HepG2 (cell line): ENCODE data around the gene TOX4. TPM values are rescaled to one million over a fixed set of nuclear protein-coding genes. Genes with fewer than 3 reads are reported as not detected.
A peak's percentile ranks its signal among the peaks of the same experiment; 100 is the strongest.

Source experiments
- ASH2L ChIP-seq: fragments of 300-600, 200-600 bp; sonication (generic); IDR thresholded peaks from 2 replicates; pipeline ENCODE4 v1.7.0; 2017; ENCODE audit warnings: low read depth, mild to moderate bottlenecking, moderate library complexity, mixed read lengths, low read length; ENCODE audit not compliant: insufficient read length
- CHD4 ChIP-seq: fragments of 200-600 bp; sonication (generic); IDR thresholded peaks from 2 replicates; pipeline ENCODE4 v1.7.0; 2017; ENCODE audit warnings: mild to moderate bottlenecking, low read length, borderline replicate concordance
- FOXP1 ChIP-seq, 2 experiments: fragments of 450-650 bp in 1 of 2; IDR thresholded peaks; 2 replicates each; pipeline ENCODE4 v1.6.1; 2017 to 2018; ENCODE audit warnings: antibody characterized with exemption in 1 of 2
- JUN ChIP-seq: sonication (generic); formaldehyde crosslinking; IDR thresholded peaks from 2 replicates; pipeline ENCODE4 v1.4.0; 2020; ENCODE audit warnings: mild to moderate bottlenecking, missing genetic modification reagents
- KDM2A ChIP-seq: sonication (generic); formaldehyde crosslinking; IDR thresholded peaks from 2 replicates; pipeline ENCODE4 v1.4.0; 2020; ENCODE audit warnings: low read depth, missing genetic modification reagents, borderline replicate concordance
- MAZ ChIP-seq, 2 experiments: sonication (generic) in 1 of 2; formaldehyde crosslinking in 1 of 2; IDR thresholded peaks; 2 replicates each; pipeline versions ENCODE4 v1.5.0 to v1.6.1; 2012 to 2020; ENCODE audit warnings: low read depth in 2 of 2, mild to moderate bottlenecking in 2 of 2, borderline replicate concordance in 1 of 2, improper control_type of control experiment in 1 of 2, low read length in 1 of 2, missing genetic modification reagents in 1 of 2, moderate library complexity in 1 of 2
- NR1H2 ChIP-seq: sonication (generic); formaldehyde crosslinking; IDR thresholded peaks from 2 replicates; pipeline ENCODE4 v1.8.1; 2022; ENCODE audit warnings: low read depth, missing genetic modification reagents, borderline replicate concordance
- PHB2 ChIP-seq: fragments of 450-650 bp; IDR thresholded peaks from 2 replicates; pipeline ENCODE4 v1.6.1; 2018; ENCODE audit not compliant: partially characterized antibody
- RERE ChIP-seq: IDR thresholded peaks from 2 replicates; pipeline ENCODE4 v1.6.1; 2016; ENCODE audit warnings: low read depth, missing genetic modification reagents, missing compliant biosample characterization
- SP1 ChIP-seq, 2 experiments: fragments of 450-650 bp in 1 of 2; sonication (generic) in 1 of 2; formaldehyde crosslinking in 1 of 2; IDR thresholded peaks; 2 replicates each; pipeline versions ENCODE4 v1.4.0 to v1.6.1; 2016 to 2020; ENCODE audit warnings: missing genetic modification reagents in 1 of 2
- TEAD3 ChIP-seq: optimal IDR thresholded peaks from 2 replicates; pipeline ENCODE3; 2016; ENCODE audit warnings: borderline replicate concordance
- TGIF2 ChIP-seq: IDR thresholded peaks from 2 replicates; pipeline ENCODE4 v1.6.1; 2016; ENCODE audit warnings: control low read depth, missing compliant biosample characterization
- ZBTB7A ChIP-seq: sonication (generic); formaldehyde crosslinking; IDR thresholded peaks from 2 replicates; pipeline ENCODE4 v1.8.0; 2022; ENCODE audit warnings: mild to moderate bottlenecking, missing genetic modification reagents
- ZFP1 ChIP-seq: IDR thresholded peaks from 2 replicates; pipeline ENCODE4 v1.6.1; 2016
- ZFP41 ChIP-seq: sonication (generic); formaldehyde crosslinking; IDR thresholded peaks from 2 replicates; pipeline ENCODE4 v1.4.0; 2020; ENCODE audit warnings: mild to moderate bottlenecking, missing genetic modification reagents, borderline replicate concordance
- ZNF235 ChIP-seq: sonication (generic); formaldehyde crosslinking; IDR thresholded peaks from 2 replicates; pipeline ENCODE4 v1.8.1; 2023; ENCODE audit warnings: mild to moderate bottlenecking, missing genetic modification reagents, borderline replicate concordance
- ZNF282 ChIP-seq: fragments of 450-650 bp; IDR thresholded peaks from 2 replicates; pipeline ENCODE4 v1.6.1; 2018; ENCODE audit not compliant: partially characterized antibody
- ZNF326 ChIP-seq: sonication (generic); formaldehyde crosslinking; IDR thresholded peaks from 2 replicates; pipeline ENCODE4 v1.4.0; 2020; ENCODE audit warnings: missing genetic modification reagents, borderline replicate concordance
- ZNF333 ChIP-seq: sonication (generic); formaldehyde crosslinking; IDR thresholded peaks from 2 replicates; pipeline ENCODE4 v1.4.0; 2020; ENCODE audit warnings: mild to moderate bottlenecking, missing genetic modification reagents, borderline replicate concordance
- ZNF350 ChIP-seq: sonication (generic); formaldehyde crosslinking; IDR thresholded peaks from 2 replicates; pipeline ENCODE4 v1.4.0; 2020; ENCODE audit warnings: mild to moderate bottlenecking, low read depth, missing genetic modification reagents, borderline replicate concordance
- ZNF674 ChIP-seq: sonication (generic); formaldehyde crosslinking; IDR thresholded peaks from 2 replicates; pipeline ENCODE4 v1.5.0; 2020; ENCODE audit warnings: low read depth, mild to moderate bottlenecking, missing genetic modification reagents
- ZSCAN21 ChIP-seq: sonication (generic); formaldehyde crosslinking; IDR thresholded peaks from 2 replicates; pipeline ENCODE4 v1.8.0; 2022; ENCODE audit warnings: mild to moderate bottlenecking, missing genetic modification reagents, moderate library complexity, borderline replicate concordance
- polyA plus RNA-seq, 8 experiments: library from polyadenylated mRNA; depleted of rRNA in 3 of 8; stranded (reverse) in 7 of 8; unstranded in 1 of 8; fragments of >200 nt; fragmentation: Illumina TruSeq in 4 of 8; extraction: Trizol in 4 of 8; gene quantifications; 2 replicates each; pipeline versions ENCODE4 v1.2.1 to v1.2.3, GENCODE V29; 2011 to 2016; ENCODE audit warnings: low read depth in 4 of 8, missing spikeins in 1 of 8, mixed read lengths in 1 of 8; ENCODE audit not compliant: insufficient read depth in 1 of 8
- total RNA-seq, 5 experiments: library from RNA; depleted of rRNA; stranded (reverse); fragments of >200 nt; fragmentation: Illumina TruSeq; extraction: Trizol; gene quantifications; 2 replicates each; pipeline ENCODE4 v1.2.3, GENCODE V29; 2016; ENCODE audit warnings: low read depth in 1 of 5
- TF ChIP-seq, protein P1 (sequence below): sonication (generic); formaldehyde crosslinking; IDR thresholded peaks from 2 replicates; pipeline ENCODE4 v1.8.0; 2022; ENCODE audit warnings: missing genetic modification reagents, mild to moderate bottlenecking, inconsistent platforms, borderline replicate concordance

TOX4 gene
- total and polyA plus RNA-seq, 2 of the 13 experiments (the other 11 are each of a cell fraction or from before 2014, with no cell fraction given), result 71.8 to 163 TPM

GRCh38 chr14:21455912-21456667, 20.9 kb upstream of the TOX4 start, which contains the start of gene CHD8 (continued):
- TF ChIP-seq ZBTB7A (CRISPR knock-in tag) (peak; percentile 90; the same call in 1 of the 2 replicates), KDM2A (CRISPR knock-in tag) (peak; percentile 94), NR1H2 (CRISPR knock-in tag) (no peak), ZNF350 (peak; percentile 96), FOXP1 (IDR thresholded peaks at IDR 0.05) (no peak), FOXP1 (CRISPR knock-in tag; IDR thresholded peaks at IDR 0.05) (no peak), JUN (no peak), ZNF333 (CRISPR knock-in tag) (peak; percentile 95), TGIF2 (CRISPR knock-in tag) (peak; percentile 22; the same call in 1 of the 2 replicates), RERE (CRISPR knock-in tag) (no peak; the same call in 1 of the 2 replicates), ZFP41 (CRISPR knock-in tag) (no peak), MAZ (IDR thresholded peaks at IDR 0.05; ENCODE audit: borderline replicate concordance, low read depth, low read length) (peak; percentile 73; the same call in 1 of the 2 replicates), MAZ (CRISPR knock-in tag; IDR thresholded peaks at IDR 0.05; ENCODE audit: low read depth) (peak; percentile 93), ZNF282 (no peak), SP1 (IDR thresholded peaks at IDR 0.05) (no peak), SP1 (CRISPR knock-in tag; IDR thresholded peaks at IDR 0.05) (peak; percentile 98), ASH2L (peak; percentile 95), CHD4 (0 out of 2 replicates have a peak, but pooled peaks have one; percentile 26), PHB2 (no peak), ZSCAN21 (peak; percentile 18), ZFP1 (CRISPR knock-in tag) (peak; percentile 87; the same call in 1 of the 2 replicates), ZNF235 (CRISPR knock-in tag) (no peak), ZNF326 (CRISPR knock-in tag) (no peak), ZNF674 (no peak), TEAD3 (CRISPR knock-in tag) (peak; percentile 88)
- TF ChIP-seq, protein P1, sequence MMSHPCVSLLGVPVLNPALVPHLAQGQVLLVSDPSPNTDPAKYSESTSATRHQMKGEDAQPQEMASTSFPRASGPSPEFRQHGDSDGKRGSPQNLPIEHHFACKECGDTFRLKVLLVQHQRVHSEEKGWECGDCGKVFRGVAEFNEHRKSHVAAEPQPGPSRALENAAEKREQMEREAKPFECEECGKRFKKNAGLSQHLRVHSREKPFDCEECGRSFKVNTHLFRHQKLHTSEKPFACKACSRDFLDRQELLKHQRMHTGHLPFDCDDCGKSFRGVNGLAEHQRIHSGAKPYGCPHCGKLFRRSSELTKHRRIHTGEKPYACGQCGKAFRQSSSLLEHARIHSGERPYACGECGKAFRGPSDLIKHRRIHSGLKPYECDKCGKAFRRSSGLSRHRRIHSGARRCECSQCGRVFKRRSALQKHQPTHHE (CRISPR knock-in tag), result no peak
